Measurements from ENCODE around the gene KCTD1.

Gene KCTD1

DNA sequence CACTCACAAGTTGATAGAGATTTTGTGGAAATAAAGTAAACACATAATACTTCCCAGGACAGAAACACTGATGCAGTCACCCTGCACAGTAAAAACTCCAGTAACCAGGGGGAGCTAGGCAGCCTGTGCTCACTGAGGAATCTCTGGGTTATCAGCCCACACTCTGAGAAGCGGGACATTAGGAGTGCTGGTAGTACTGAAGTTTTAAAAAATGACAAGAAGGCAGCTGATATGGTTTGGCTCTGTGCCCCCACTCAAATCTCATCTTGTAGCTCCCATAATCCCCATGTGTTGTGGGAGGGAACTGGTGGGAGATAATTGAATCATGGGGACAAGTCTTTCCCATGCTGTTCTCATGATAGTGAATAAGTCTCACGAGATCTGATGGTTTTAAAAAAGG, 31.4 kb downstream of the KCTD1 start:
- Histone ChIP-seq H3K27me3 (ENCODE audit: insufficient read depth, insufficient read length) (no peaks in the 10 kb centered on the region), H3K4me3 (ENCODE audit: insufficient read length, low read depth) (no peak overlapping the region), H3K36me3 (ENCODE audit: insufficient read depth, insufficient read length, low read length) (no peaks in the 10 kb centered on the region), H3K9ac (ENCODE audit: insufficient read length, low read depth) (no peak overlapping the region), H3K9me3 (ENCODE audit: insufficient read depth, low read length) (no peaks in the 10 kb centered on the region), H3K4me1 (ENCODE audit: insufficient read depth, insufficient read length) (no peaks in the 10 kb centered on the region)
- no peak for DNase-seq (ENCODE audit: low read depth, low spot score)
- no peak for TF ChIP-seq YY1 (IDR thresholded peaks at IDR 0.05; ENCODE audit: insufficient read depth, insufficient read length)
- TF ChIP-seq ZNF274 (IDR thresholded peaks at IDR 0.05; ENCODE audit: low read depth, low read length) = no peak
- TF ChIP-seq SUZ12 (IDR thresholded peaks at IDR 0.05; ENCODE audit: extremely low read depth, insufficient read depth, insufficient read length) = no peak

DNA sequence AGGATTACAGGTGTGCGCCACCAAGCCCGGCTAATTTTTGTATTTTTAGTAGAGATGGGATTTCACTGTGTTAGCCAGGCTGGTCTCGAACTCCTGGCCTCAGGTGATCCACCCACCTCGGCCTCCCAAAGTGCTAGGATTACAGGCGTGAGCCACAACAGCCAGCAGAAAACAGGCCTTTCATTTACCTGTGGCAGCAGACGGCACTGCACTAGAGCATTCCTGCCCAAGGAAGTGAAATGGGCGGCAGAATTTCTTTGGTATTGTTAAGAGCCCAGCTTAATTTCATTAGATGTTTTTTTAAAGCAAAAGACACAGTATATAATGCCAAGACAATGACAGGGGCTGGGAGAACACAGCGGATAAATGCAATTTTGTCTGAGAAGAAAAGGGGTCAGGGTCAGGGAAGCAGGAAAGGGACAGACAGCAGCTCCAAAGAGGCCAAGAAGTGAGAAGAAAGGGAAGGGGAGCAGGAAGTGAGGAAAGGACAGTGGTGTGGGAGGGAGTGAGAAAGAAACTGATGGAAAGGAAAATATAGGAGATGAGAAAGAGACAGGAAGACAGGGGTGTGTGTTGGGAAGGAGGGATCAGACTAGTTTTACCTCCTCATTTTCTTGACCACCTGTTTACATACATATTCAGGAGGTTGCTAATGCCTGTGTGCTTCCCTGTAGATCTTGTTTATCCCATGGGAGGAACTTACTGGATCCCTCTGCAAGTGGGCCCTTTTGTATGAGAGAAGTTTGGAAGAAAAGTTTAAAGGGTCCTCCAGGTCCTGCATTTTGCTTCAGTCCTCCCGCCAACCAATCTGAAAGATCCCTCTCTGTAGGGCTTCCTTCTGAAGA, 32.5 kb downstream of the KCTD1 start:
- H3K4me1 ChIP-seq (ENCODE audit: insufficient read depth, insufficient read length) = no peaks in the 10 kb centered on the region
- H3K36me3 ChIP-seq (ENCODE audit: insufficient read depth, insufficient read length, low read length) = no peaks in the 10 kb centered on the region
- TF ChIP-seq YY1 (IDR thresholded peaks at IDR 0.05; ENCODE audit: insufficient read depth, insufficient read length) = no peak
- TF ChIP-seq SUZ12 (IDR thresholded peaks at IDR 0.05; ENCODE audit: extremely low read depth, insufficient read depth, insufficient read length) = no peak
- no peak for TF ChIP-seq ZNF274 (IDR thresholded peaks at IDR 0.05; ENCODE audit: low read depth, low read length)
- no peaks in the 10 kb centered on the region for H3K9me3 ChIP-seq (ENCODE audit: insufficient read depth, low read length)
- no peaks in the 10 kb centered on the region for H3K27me3 ChIP-seq (ENCODE audit: insufficient read depth, insufficient read length)
- DNase-seq (ENCODE audit: low read depth, low spot score) = no peak
- no peak overlapping the region for H3K9ac ChIP-seq (ENCODE audit: insufficient read length, low read depth)
- no peak overlapping the region for H3K4me3 ChIP-seq (ENCODE audit: insufficient read length, low read depth)

DNA sequence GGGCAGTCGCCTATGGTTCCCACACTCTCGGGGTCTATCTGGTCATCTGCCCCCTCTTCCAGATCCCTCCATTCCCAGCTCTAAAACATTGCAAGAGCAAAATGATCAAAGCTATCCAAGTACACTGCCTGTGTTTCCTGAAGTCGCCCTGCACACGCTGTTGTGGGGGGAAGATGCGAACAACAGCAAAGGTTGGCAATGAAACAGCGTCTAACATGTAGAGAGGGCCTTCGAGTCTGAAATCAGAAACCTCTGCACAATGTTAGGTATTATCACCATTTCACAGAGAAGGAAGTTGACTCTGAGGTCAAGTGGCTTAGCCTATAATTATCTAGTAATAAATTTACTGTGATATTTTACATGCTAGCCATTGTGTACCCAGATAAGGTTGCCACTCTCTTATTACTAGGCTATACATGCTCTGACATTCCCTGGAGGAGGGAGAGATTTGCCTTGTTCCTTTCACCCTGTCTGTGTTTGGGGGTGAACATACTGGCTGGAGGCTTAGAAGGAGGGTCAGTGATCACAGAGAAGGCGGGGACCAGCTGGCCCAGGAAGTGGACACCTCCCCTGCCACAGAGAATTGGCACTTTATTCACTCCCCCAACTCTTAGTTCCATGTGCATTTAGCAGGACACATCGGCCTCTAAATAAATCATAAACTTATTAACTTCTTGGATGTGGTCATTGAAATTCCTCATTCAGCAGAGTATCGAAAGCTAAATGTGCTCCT, 36.8 kb downstream of the KCTD1 start:
- TF ChIP-seq YY1 (IDR thresholded peaks at IDR 0.05; ENCODE audit: insufficient read depth, insufficient read length) (no peak), SUZ12 (IDR thresholded peaks at IDR 0.05; ENCODE audit: extremely low read depth, insufficient read depth, insufficient read length) (no peak), ZNF274 (IDR thresholded peaks at IDR 0.05; ENCODE audit: low read depth, low read length) (no peak)
- no peaks in the 10 kb centered on the region for H3K4me1 ChIP-seq (ENCODE audit: insufficient read depth, insufficient read length)
- no peaks in the 10 kb centered on the region for H3K27me3 ChIP-seq (ENCODE audit: insufficient read depth, insufficient read length)
- no peaks in the 10 kb centered on the region for H3K36me3 ChIP-seq (ENCODE audit: insufficient read depth, insufficient read length, low read length)
- no peak overlapping the region for H3K4me3 ChIP-seq (ENCODE audit: insufficient read length, low read depth)
- no peak for DNase-seq (ENCODE audit: low read depth, low spot score)
- no peak overlapping the region for H3K9ac ChIP-seq (ENCODE audit: insufficient read length, low read depth)
- H3K9me3 ChIP-seq (ENCODE audit: insufficient read depth, low read length) = no peaks in the 10 kb centered on the region

DNA sequence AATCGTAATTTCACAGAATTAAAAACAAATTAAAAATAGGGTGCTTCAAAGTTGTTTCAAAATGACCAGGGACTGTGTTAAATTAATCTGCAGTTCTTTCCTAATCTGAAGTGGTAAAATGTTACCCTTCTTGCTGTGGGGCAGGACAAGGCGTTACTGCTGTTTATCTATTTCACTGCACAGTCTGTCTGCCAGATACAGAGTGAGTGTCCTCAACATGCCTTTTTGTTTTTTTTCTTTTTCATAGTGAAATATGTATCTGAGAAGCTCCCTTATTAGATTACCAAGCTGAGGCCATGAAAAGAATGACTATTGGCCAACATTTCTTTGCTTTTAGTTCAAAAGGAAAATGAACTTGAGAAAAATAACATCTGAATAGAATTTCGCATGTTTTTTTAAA, 38.0 kb downstream of the KCTD1 start:
- no peaks in the 10 kb centered on the region for H3K36me3 ChIP-seq (ENCODE audit: insufficient read depth, insufficient read length, low read length)
- DNase-seq (ENCODE audit: low read depth, low spot score) = no peak
- H3K27me3 ChIP-seq (ENCODE audit: insufficient read depth, insufficient read length) = no peaks in the 10 kb centered on the region
- TF ChIP-seq YY1 (IDR thresholded peaks at IDR 0.05; ENCODE audit: insufficient read depth, insufficient read length) (no peak), ZNF274 (IDR thresholded peaks at IDR 0.05; ENCODE audit: low read depth, low read length) (no peak), SUZ12 (IDR thresholded peaks at IDR 0.05; ENCODE audit: extremely low read depth, insufficient read depth, insufficient read length) (no peak)
- no peaks in the 10 kb centered on the region for H3K9me3 ChIP-seq (ENCODE audit: insufficient read depth, low read length)
- no peaks in the 10 kb centered on the region for H3K4me1 ChIP-seq (ENCODE audit: insufficient read depth, insufficient read length)
- no peak overlapping the region for H3K9ac ChIP-seq (ENCODE audit: insufficient read length, low read depth)
- no peak overlapping the region for H3K4me3 ChIP-seq (ENCODE audit: insufficient read length, low read depth)

DNA sequence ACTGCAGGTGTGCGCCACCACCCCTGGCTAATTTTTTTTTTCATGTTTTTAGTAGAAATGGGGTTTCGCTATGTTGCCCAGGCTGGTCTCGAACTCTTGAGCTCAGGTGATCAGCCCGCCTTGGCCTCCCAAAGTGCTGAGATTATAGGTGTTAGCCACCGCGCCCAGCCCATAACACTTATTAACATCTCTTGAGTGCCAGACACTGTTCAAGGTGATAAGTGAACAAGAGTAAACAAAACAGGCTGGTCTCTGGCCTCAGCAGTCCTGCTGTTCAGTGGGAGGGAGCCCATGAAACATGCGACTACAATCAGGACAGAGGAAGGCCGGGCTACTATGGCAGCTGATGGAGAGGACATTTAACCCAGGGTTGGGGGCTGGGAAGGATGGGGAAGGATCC, 42.3 kb downstream of the KCTD1 start:
- no peak for TF ChIP-seq ZNF274 (IDR thresholded peaks at IDR 0.05; ENCODE audit: low read depth, low read length)
- no peak for TF ChIP-seq YY1 (IDR thresholded peaks at IDR 0.05; ENCODE audit: insufficient read depth, insufficient read length)
- H3K9me3 ChIP-seq (ENCODE audit: insufficient read depth, low read length) = no peaks in the 10 kb centered on the region
- DNase-seq (ENCODE audit: low read depth, low spot score) = no peak
- no peak overlapping the region for H3K4me3 ChIP-seq (ENCODE audit: insufficient read length, low read depth)
- no peak overlapping the region for H3K9ac ChIP-seq (ENCODE audit: insufficient read length, low read depth)
- no peaks in the 10 kb centered on the region for H3K27me3 ChIP-seq (ENCODE audit: insufficient read depth, insufficient read length)
- no peaks in the 10 kb centered on the region for H3K4me1 ChIP-seq (ENCODE audit: insufficient read depth, insufficient read length)
- H3K36me3 ChIP-seq (ENCODE audit: insufficient read depth, insufficient read length, low read length) = no peaks in the 10 kb centered on the region

DNA sequence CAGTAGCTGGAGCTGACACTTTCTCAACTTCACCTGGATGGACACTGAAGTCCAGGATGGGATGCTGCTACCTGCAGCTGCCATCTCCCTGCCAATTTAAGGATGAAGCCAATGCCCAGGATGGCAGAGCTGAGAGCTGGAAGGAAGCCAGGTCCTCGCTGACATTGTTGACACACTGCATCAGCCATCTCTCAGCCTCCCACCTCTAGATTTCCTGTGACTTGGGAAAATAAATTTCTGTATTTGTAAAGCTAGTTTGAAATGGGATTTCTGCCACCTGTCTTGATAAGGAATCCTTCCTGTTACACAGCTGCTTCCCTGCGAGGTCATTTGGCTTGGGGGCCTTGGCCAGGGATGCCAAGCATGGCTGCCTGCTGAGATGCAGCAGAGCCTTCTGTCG, 43.5 kb downstream of the KCTD1 start:
- no peaks in the 10 kb centered on the region for H3K36me3 ChIP-seq (ENCODE audit: insufficient read depth, insufficient read length, low read length)
- no peak for DNase-seq (ENCODE audit: low read depth, low spot score)
- no peaks in the 10 kb centered on the region for H3K9me3 ChIP-seq (ENCODE audit: insufficient read depth, low read length)
- H3K4me1 ChIP-seq (ENCODE audit: insufficient read depth, insufficient read length) = no peaks in the 10 kb centered on the region
- no peaks in the 10 kb centered on the region for H3K27me3 ChIP-seq (ENCODE audit: insufficient read depth, insufficient read length)
- H3K9ac ChIP-seq (ENCODE audit: insufficient read length, low read depth) = no peak overlapping the region
- TF ChIP-seq SUZ12 (IDR thresholded peaks at IDR 0.05; ENCODE audit: extremely low read depth, insufficient read depth, insufficient read length) = no peak
- TF ChIP-seq YY1 (IDR thresholded peaks at IDR 0.05; ENCODE audit: insufficient read depth, insufficient read length) = no peak
- TF ChIP-seq ZNF274 (IDR thresholded peaks at IDR 0.05; ENCODE audit: low read depth, low read length) = no peak
- H3K4me3 ChIP-seq (ENCODE audit: insufficient read length, low read depth) = no peak overlapping the region

DNA sequence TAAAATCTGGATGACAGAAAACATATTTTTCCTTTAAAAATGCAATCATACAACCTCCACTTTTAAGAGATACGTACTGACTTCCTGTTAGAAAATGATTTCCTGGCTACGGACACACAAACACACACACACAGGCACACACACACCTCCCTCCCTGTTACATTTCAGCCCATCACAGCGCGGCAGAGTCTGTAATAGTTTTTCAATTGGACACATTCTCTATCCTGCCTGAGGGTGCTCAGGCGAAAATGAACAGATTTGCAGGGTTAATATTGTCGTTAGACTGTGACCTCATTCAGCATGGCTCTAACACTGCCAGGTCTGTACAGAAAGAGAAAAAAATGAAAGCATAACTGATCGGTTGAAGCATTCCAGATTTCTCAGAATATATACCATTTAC, 45.0 kb downstream of the KCTD1 start:
- no peak for TF ChIP-seq YY1 (IDR thresholded peaks at IDR 0.05; ENCODE audit: insufficient read depth, insufficient read length)
- TF ChIP-seq ZNF274 (IDR thresholded peaks at IDR 0.05; ENCODE audit: low read depth, low read length) = no peak
- no peak for TF ChIP-seq SUZ12 (IDR thresholded peaks at IDR 0.05; ENCODE audit: extremely low read depth, insufficient read depth, insufficient read length)
- Histone ChIP-seq H3K4me3 (ENCODE audit: insufficient read length, low read depth) (no peak overlapping the region), H3K9me3 (ENCODE audit: insufficient read depth, low read length) (no peaks in the 10 kb centered on the region), H3K4me1 (ENCODE audit: insufficient read depth, insufficient read length) (no peaks in the 10 kb centered on the region), H3K36me3 (ENCODE audit: insufficient read depth, insufficient read length, low read length) (no peaks in the 10 kb centered on the region), H3K9ac (ENCODE audit: insufficient read length, low read depth) (no peak overlapping the region), H3K27me3 (ENCODE audit: insufficient read depth, insufficient read length) (no peaks in the 10 kb centered on the region)
- no peak for DNase-seq (ENCODE audit: low read depth, low spot score)
